Thyroid gland (tissue), 4 donors: ENCODE data around the gene KSR1. TPM values are rescaled to one million over a fixed set of nuclear protein-coding genes. Genes with fewer than 3 reads are reported as not detected.

ENCODE experiments used
- DNase-seq, 2 donors: peaks; one replicate each; pipeline ENCODE4 v3.0.0-alpha.2; 2019
- H3K27ac ChIP-seq, 3 donors: fragments of 200-600 bp; sonication (generic); 1 replicate in 2 of 3; 2 replicates in 1 of 3; pipeline ENCODE4 v1.5.1; 2016 to 2019; ENCODE audit warnings: mild to moderate bottlenecking in 1 of 3, moderate library complexity in 1 of 3
- H3K27me3 ChIP-seq: fragments of 200-600 bp; sonication (generic); one replicate; pipeline ENCODE4 v1.5.1; 2019
- H3K36me3 ChIP-seq, 2 donors: fragments of 200-600 bp; sonication (generic); one replicate each; pipeline ENCODE4 v1.5.1; 2016 to 2019
- H3K4me1 ChIP-seq, 2 donors: fragments of 200-600 bp; sonication (generic); one replicate each; pipeline ENCODE4 v1.5.1; 2017 to 2019
- H3K4me3 ChIP-seq, 3 donors: fragments of 200-600 bp; sonication (generic); replicated peaks in 1 of 3; 1 replicate in 2 of 3; 2 replicates in 1 of 3; pipeline ENCODE4 v1.5.1; 2016; ENCODE audit warnings: mild to moderate bottlenecking in 1 of 3
- H3K9me3 ChIP-seq: fragments of 200-600 bp; sonication (generic); one replicate; pipeline ENCODE4 v1.5.1; 2017
- POLR2A ChIP-seq, 2 donors: fragments of 450-650 bp; IDR thresholded peaks; one replicate each; pipeline ENCODE4 v1.6.1; 2017; ENCODE audit warnings: antibody characterized with exemption in 2 of 2, mild to moderate bottlenecking in 2 of 2, moderate library complexity in 1 of 2
- WGBS, 2 donors: methylation state at CpG; one replicate each; pipeline ENCODE4 v1.1.5; 2017; 5-methylcytosine and 5-hydroxymethylcytosine counted together
- intact Hi-C: fragments of 100-400 bp; cut with DNase I; formaldehyde crosslinking; loops from one replicate; pipeline ENCODE4 v1.15.1; 2023
- total RNA-seq, 4 donors: library from RNA; depleted of rRNA; stranded (reverse); fragments of >200 nt; gene quantifications; one replicate each; pipeline ENCODE4 v1.2.3, GENCODE V29; 2016
- TF ChIP-seq, protein P1 (sequence below), 6 experiments: fragments of 200-600 bp in 3 of 6; fragments of 450-650 bp in 3 of 6; sonication (generic) in 3 of 6; IDR thresholded peaks; one replicate each; pipeline ENCODE4 v1.5.1; 2016 to 2019; ENCODE audit warnings: antibody characterized with exemption in 6 of 6, mild to moderate bottlenecking in 2 of 6, inconsistent platforms in 1 of 6, moderate library complexity in 1 of 6

KSR1 gene
- total RNA-seq, 4 donors from 2014 or later, result 35.9 to 75.5 (median 67.7) TPM

DNA sequence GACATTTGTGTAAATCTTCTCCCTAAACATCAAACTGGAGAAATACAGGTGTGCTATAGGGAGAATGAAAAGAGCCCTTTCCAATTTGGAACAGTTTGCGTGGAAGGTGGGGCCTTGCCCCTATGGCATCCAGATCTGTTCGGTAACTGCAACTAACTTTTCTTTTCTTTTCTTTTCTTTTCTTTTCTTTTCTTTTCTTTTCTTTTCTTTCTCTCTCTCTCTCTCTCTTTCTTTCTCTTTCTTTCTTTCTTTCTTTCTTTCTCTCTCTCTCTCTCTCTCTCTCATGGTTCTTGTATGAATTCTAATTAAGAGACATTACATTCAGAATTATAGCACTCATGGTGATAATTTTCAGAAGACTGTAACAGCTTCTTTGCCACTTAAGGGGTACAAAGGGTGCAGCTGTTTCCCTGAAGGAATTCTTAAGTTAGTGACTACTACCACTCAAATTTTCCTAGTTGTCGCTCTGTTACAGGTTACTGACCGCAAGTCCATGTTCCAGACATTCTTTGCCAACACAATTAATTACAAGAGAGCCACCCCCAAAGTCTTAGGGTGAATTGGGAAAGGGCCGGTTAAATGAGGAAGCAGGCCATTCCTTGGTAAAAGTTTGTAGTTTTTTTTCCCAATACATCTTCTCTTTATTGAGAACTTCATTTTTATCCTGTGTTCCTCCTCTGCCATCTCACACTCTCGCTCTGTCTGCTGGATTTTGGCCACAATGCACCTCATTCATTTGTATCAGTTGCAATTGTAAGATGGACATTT lies 69.8 kb downstream of the KSR1 start:
- 94% methylated on average over 6 of the region's 6 CpGs for WGBS, 2 donors
- Histone ChIP-seq H3K9me3 (no peaks in the 10 kb centered on the region), H3K36me3 (no peaks in the 10 kb centered on the region), H3K27me3 (no peaks in the 10 kb centered on the region), H3K4me3 (no peak overlapping the region), H3K27ac (peak overlapping the region; percentile 6 to 64 (median 7)), H3K4me1 (peaks cover 21 to 59% of the 10 kb centered on the region in 2 donors)
- no peak for DNase-seq
- no peak for TF ChIP-seq POLR2A (IDR thresholded peaks at IDR 0.05)
- TF ChIP-seq, protein P1, sequence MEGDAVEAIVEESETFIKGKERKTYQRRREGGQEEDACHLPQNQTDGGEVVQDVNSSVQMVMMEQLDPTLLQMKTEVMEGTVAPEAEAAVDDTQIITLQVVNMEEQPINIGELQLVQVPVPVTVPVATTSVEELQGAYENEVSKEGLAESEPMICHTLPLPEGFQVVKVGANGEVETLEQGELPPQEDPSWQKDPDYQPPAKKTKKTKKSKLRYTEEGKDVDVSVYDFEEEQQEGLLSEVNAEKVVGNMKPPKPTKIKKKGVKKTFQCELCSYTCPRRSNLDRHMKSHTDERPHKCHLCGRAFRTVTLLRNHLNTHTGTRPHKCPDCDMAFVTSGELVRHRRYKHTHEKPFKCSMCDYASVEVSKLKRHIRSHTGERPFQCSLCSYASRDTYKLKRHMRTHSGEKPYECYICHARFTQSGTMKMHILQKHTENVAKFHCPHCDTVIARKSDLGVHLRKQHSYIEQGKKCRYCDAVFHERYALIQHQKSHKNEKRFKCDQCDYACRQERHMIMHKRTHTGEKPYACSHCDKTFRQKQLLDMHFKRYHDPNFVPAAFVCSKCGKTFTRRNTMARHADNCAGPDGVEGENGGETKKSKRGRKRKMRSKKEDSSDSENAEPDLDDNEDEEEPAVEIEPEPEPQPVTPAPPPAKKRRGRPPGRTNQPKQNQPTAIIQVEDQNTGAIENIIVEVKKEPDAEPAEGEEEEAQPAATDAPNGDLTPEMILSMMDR (IDR thresholded peaks at IDR 0.05), result no peak
- intact Hi-C loops, result loop anchor here (10.0 kb wide), 1 partner anchor 51 kb away; no protein-coding TSS in a partner anchor

GRCh38 chr17:27526604-27527002 lies 70.4 kb downstream of the KSR1 start:
- Histone ChIP-seq H3K36me3 (no peaks in the 10 kb centered on the region), H3K27ac (peak overlapping the region; percentile 6 to 64 (median 7)), H3K27me3 (no peaks in the 10 kb centered on the region), H3K4me1 (peaks cover 22 to 59% of the 10 kb centered on the region in 2 donors), H3K9me3 (no peaks in the 10 kb centered on the region), H3K4me3 (no peak overlapping the region)
- 6 to 13% methylated on average over 9 of the region's 9 CpGs for WGBS, 2 donors
- peak; percentile 79 to 83 for DNase-seq
- TF ChIP-seq, protein P1 (IDR thresholded peaks at IDR 0.05), result no peak
- intact Hi-C loops, result loop anchor here (10.0 kb wide), 1 partner anchor 52 kb away; no protein-coding TSS in a partner anchor

DNA sequence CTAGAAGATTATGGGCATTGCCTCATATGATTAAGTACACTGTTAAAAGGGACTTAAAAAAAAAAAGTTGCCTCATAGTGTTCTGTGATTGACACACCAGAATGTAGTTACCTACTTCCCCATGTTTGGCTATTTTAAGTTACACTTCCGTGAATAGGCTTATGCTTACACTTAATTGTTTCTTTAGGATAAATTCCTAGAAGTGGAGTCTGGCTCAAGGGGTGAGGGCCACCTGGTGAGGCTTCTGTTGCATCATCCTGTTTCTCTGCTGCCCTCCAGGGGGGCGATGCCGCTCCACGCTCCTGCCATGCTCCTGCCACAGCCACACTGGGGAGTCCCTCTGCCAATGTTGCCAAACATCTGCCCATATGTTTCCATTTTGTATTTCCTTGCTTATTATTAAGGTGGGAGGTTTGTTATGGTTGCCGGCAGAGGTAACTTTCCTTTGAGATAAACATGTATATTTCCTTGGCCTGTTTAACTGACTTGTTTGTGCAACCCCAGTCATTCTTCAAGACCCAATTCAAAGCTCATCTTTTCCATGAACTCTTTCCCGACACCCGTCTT lies 73.1 kb downstream of the KSR1 start:
- intact Hi-C loops, result loop anchor here (10.0 kb wide), 1 partner anchor 55 kb away; no protein-coding TSS in a partner anchor
- 58 to 65% methylated on average over 7 of the region's 7 CpGs for WGBS, 2 donors
- Histone ChIP-seq H3K27ac (peak overlapping the region; percentile 14 to 65 (median 35)), H3K4me1 (peaks cover 29 to 77% of the 10 kb centered on the region in 2 donors), H3K9me3 (no peaks in the 10 kb centered on the region), H3K36me3 (no peaks in the 10 kb centered on the region), H3K4me3 (no peak overlapping the region), H3K27me3 (no peaks in the 10 kb centered on the region)
- peak; percentile 64 to 67 for DNase-seq
- TF ChIP-seq, protein P1 (IDR thresholded peaks at IDR 0.05), result peak in 2 of 6 experiments; percentile 20 to 21
- TF ChIP-seq POLR2A (IDR thresholded peaks at IDR 0.05), result no peak

- H3K9me3 ChIP-seq, result no peaks in the 10 kb centered on the region
- H3K4me3 ChIP-seq, result no peak overlapping the region
- TF ChIP-seq, protein P1 (IDR thresholded peaks at IDR 0.05), result no peak
- TF ChIP-seq POLR2A (IDR thresholded peaks at IDR 0.05), result no peak
- intact Hi-C loops, result no loop called here
- H3K27ac ChIP-seq, result peak overlapping the region; percentile 60 to 65 (median 63)
- peaks cover 32 to 85% of the 10 kb centered on the region in 2 donors for H3K4me1 ChIP-seq
- no peak for DNase-seq
- H3K27me3 ChIP-seq, result no peaks in the 10 kb centered on the region
- H3K36me3 ChIP-seq, result no peaks in the 10 kb centered on the region
- 64 to 69% methylated on average over 9 to 12 of the region's 12 CpGs for WGBS, 2 donors
These were observed 74.6 kb downstream of the KSR1 start for GRCh38 chr17:27530764-27531391.
